Thyroid gland (tissue), 4 donors: Measurements from ENCODE around the gene SUV39H2. TPM values are rescaled to one million over a fixed set of nuclear protein-coding genes. Genes with fewer than 3 reads are reported as not detected.

Experiments
- DNase-seq, 2 donors: peaks; one replicate each; pipeline ENCODE4 v3.0.0-alpha.2; 2019
- H3K27ac ChIP-seq, 3 donors: fragments of 200-600 bp; sonication (generic); 1 replicate in 2 of 3; 2 replicates in 1 of 3; pipeline ENCODE4 v1.5.1; 2016 to 2019; ENCODE audit warnings: mild to moderate bottlenecking in 1 of 3, moderate library complexity in 1 of 3
- H3K27me3 ChIP-seq: fragments of 200-600 bp; sonication (generic); one replicate; pipeline ENCODE4 v1.5.1; 2019
- H3K36me3 ChIP-seq, 2 donors: fragments of 200-600 bp; sonication (generic); one replicate each; pipeline ENCODE4 v1.5.1; 2016 to 2019
- H3K4me1 ChIP-seq, 2 donors: fragments of 200-600 bp; sonication (generic); one replicate each; pipeline ENCODE4 v1.5.1; 2017 to 2019
- H3K4me3 ChIP-seq, 3 donors: fragments of 200-600 bp; sonication (generic); replicated peaks in 1 of 3; 1 replicate in 2 of 3; 2 replicates in 1 of 3; pipeline ENCODE4 v1.5.1; 2016; ENCODE audit warnings: mild to moderate bottlenecking in 1 of 3
- H3K9me3 ChIP-seq: fragments of 200-600 bp; sonication (generic); one replicate; pipeline ENCODE4 v1.5.1; 2017
- CTCF ChIP-seq, 6 experiments: fragments of 200-600 bp in 3 of 6; fragments of 450-650 bp in 3 of 6; sonication (generic) in 3 of 6; IDR thresholded peaks; one replicate each; pipeline ENCODE4 v1.5.1; 2016 to 2019; ENCODE audit warnings: antibody characterized with exemption in 6 of 6, mild to moderate bottlenecking in 2 of 6, inconsistent platforms in 1 of 6, moderate library complexity in 1 of 6
- POLR2A ChIP-seq, 2 donors: fragments of 450-650 bp; IDR thresholded peaks; one replicate each; pipeline ENCODE4 v1.6.1; 2017; ENCODE audit warnings: antibody characterized with exemption in 2 of 2, mild to moderate bottlenecking in 2 of 2, moderate library complexity in 1 of 2
- WGBS, 2 donors: methylation state at CpG; one replicate each; pipeline ENCODE4 v1.1.5; 2017; 5-methylcytosine and 5-hydroxymethylcytosine counted together
- intact Hi-C: fragments of 100-400 bp; cut with DNase I; formaldehyde crosslinking; loops from one replicate; pipeline ENCODE4 v1.15.1; 2023
- total RNA-seq, 4 donors: library from RNA; depleted of rRNA; stranded (reverse); fragments of >200 nt; gene quantifications; one replicate each; pipeline ENCODE4 v1.2.3, GENCODE V29; 2016

SUV39H2 gene
- total RNA-seq, 4 donors from 2014 or later: 5.1 to 9.6 (median 8.7) TPM

GRCh38 chr10:14945108-14945507 is 66.4 kb downstream of the SUV39H2 start:
- intact Hi-C loops: no loop called here
- no peak for DNase-seq
- Histone ChIP-seq H3K4me1 (no peaks in the 10 kb centered on the region), H3K27me3 (no peaks in the 10 kb centered on the region), H3K27ac (no peak overlapping the region), H3K9me3 (no peaks in the 10 kb centered on the region), H3K36me3 (peaks cover 12 to 28% of the 10 kb centered on the region in 2 donors), H3K4me3 (no peak overlapping the region)
- TF ChIP-seq CTCF (IDR thresholded peaks at IDR 0.05) (no peak), POLR2A (IDR thresholded peaks at IDR 0.05) (no peak)
- WGBS, 2 donors: 97 to 98% methylated on average over 5 of the region's 5 CpGs

- Histone ChIP-seq H3K27me3 (no peaks in the 10 kb centered on the region), H3K4me1 (peaks cover 0 to 8% of the 10 kb centered on the region in 2 donors), H3K27ac (no peak overlapping the region), H3K9me3 (no peaks in the 10 kb centered on the region), H3K4me3 (no peak overlapping the region), H3K36me3 (peaks cover 12 to 24% of the 10 kb centered on the region in 2 donors)
- 95 to 100% methylated on average over 1 of the region's 1 CpG for WGBS, 2 donors
- DNase-seq: no peak
- intact Hi-C loops: no loop called here
- no peak for TF ChIP-seq CTCF (IDR thresholded peaks at IDR 0.05)
- no peak for TF ChIP-seq POLR2A (IDR thresholded peaks at IDR 0.05)
These were observed 68.6 kb downstream of the SUV39H2 start for GRCh38 chr10:14947268-14947667.

GRCh38 chr10:14949291-14949690 is 70.6 kb downstream of the SUV39H2 start:
- Histone ChIP-seq H3K27me3 (no peaks in the 10 kb centered on the region), H3K27ac (no peak overlapping the region), H3K9me3 (no peaks in the 10 kb centered on the region), H3K4me3 (no peak overlapping the region), H3K4me1 (peaks cover 7 to 16% of the 10 kb centered on the region in 2 donors), H3K36me3 (peaks cover 5 to 16% of the 10 kb centered on the region in 2 donors)
- TF ChIP-seq POLR2A (IDR thresholded peaks at IDR 0.05) (no peak), CTCF (IDR thresholded peaks at IDR 0.05) (no peak)
- no peak for DNase-seq
- 96 to 97% methylated on average over 5 of the region's 5 CpGs for WGBS, 2 donors
- intact Hi-C loops: no loop called here

- Histone ChIP-seq H3K27ac (peak overlapping the region in 2 of 3 donors; percentile 49 to 84), H3K9me3 (no peaks in the 10 kb centered on the region), H3K4me3 (peak overlapping the region in 2 of 3 donors; percentile 68 to 72), H3K36me3 (peaks cover 0 to 3% of the 10 kb centered on the region in 2 donors), H3K4me1 (peaks cover 11 to 16% of the 10 kb centered on the region in 2 donors), H3K27me3 (no peaks in the 10 kb centered on the region)
- intact Hi-C loops: loop anchor here (5.0 kb wide), 1 partner anchor 149 kb away; no protein-coding TSS in a partner anchor
- no peak for DNase-seq
- 31 to 38% methylated on average over 10 of the region's 10 CpGs for WGBS, 2 donors
- no peak for TF ChIP-seq POLR2A (IDR thresholded peaks at IDR 0.05)
- TF ChIP-seq CTCF (IDR thresholded peaks at IDR 0.05): no peak
These were observed 74.3 kb downstream of the SUV39H2 start for GRCh38 chr10:14952851-14953423.

GRCh38 chr10:14953424-14954000 is 74.8 kb downstream of the SUV39H2 start:
- no peaks in the 10 kb centered on the region for H3K36me3 ChIP-seq
- DNase-seq: peak; percentile 76 to 80
- TF ChIP-seq CTCF (IDR thresholded peaks at IDR 0.05) (peak in 4 of 6 experiments; percentile 8 to 35 (median 28)), POLR2A (IDR thresholded peaks at IDR 0.05) (no peak)
- intact Hi-C loops: loop anchor here (5.0 kb wide), 1 partner anchor 149 kb away; no protein-coding TSS in a partner anchor
- H3K27ac ChIP-seq: peak overlapping the region; percentile 49 to 84 (median 76)
- H3K4me3 ChIP-seq: peak overlapping the region; percentile 22 to 72 (median 68)
- WGBS, 2 donors: 1% methylated on average over 12 to 25 of the region's 32 CpGs
- H3K9me3 ChIP-seq: no peaks in the 10 kb centered on the region
- H3K4me1 ChIP-seq: peaks cover 11 to 16% of the 10 kb centered on the region in 2 donors
- no peaks in the 10 kb centered on the region for H3K27me3 ChIP-seq
